Common myeloid progenitor, CD34-positive (primary cell): ENCODE data around the gene TRAPPC2B.

Experiments
- CTCF ChIA-PET: fragments of 350-600 bp; sonication (Branson Sonifier 250); formaldehyde crosslinking; loops from one replicate; lab custom pipeline; 2021; ENCODE audit warnings: antibody characterized with exemption; lab: Charles Lee
- POLR2A ChIA-PET: fragments of 350-600 bp; sonication (Branson Sonifier 250); formaldehyde crosslinking; loops from one replicate; lab custom pipeline; 2021; ENCODE audit warnings: antibody characterized with exemption; lab: Charles Lee
- DNase-seq, 3 donors: peaks; one replicate each; pipeline versions ENCODE4 v3.0.0 to v3.0.0-alpha.2; 2013
- H3K27ac ChIP-seq, 2 experiments: 1 replicate in 1 of 2; 2 replicates in 1 of 2; pipeline ENCODE4 v1.7.0; 2013; ENCODE audit warnings: inconsistent platforms in 2 of 2, low read length in 2 of 2, mild to moderate bottlenecking in 2 of 2, low read depth in 1 of 2, moderate library complexity in 1 of 2; ENCODE audit not compliant: severe bottlenecking in 2 of 2, insufficient read depth in 1 of 2, poor library complexity in 1 of 2
- H3K27me3 ChIP-seq, 5 experiments: replicated peaks in 2 of 5; 1 replicate in 3 of 5; 2 replicates in 2 of 5; pipeline versions ENCODE4 v1.6.1 to v1.7.0; 2013; ENCODE audit warnings: low read length in 4 of 5, mild to moderate bottlenecking in 2 of 5, moderate library complexity in 2 of 5, inconsistent platforms in 1 of 5; ENCODE audit not compliant: insufficient read depth in 5 of 5, control insufficient read depth in 4 of 5
- H3K36me3 ChIP-seq, 4 experiments: 1 replicate in 2 of 4; 2 replicates in 2 of 4; pipeline versions ENCODE4 v1.6.1 to v1.7.0; 2013; ENCODE audit warnings: low read length in 3 of 4, control low read depth in 1 of 4, mild to moderate bottlenecking in 1 of 4; ENCODE audit not compliant: control insufficient read depth in 4 of 4, insufficient read depth in 4 of 4
- H3K4me1 ChIP-seq, 4 experiments: 1 replicate in 3 of 4; 2 replicates in 1 of 4; pipeline versions ENCODE4 v1.6.1 to v1.7.1; 2013; ENCODE audit warnings: low read length in 3 of 4, mild to moderate bottlenecking in 3 of 4, control low read depth in 1 of 4, inconsistent platforms in 1 of 4, moderate library complexity in 1 of 4; ENCODE audit not compliant: control insufficient read depth in 4 of 4, insufficient read depth in 4 of 4; ENCODE audit errors: control extremely low read depth in 1 of 4
- H3K4me3 ChIP-seq, 7 experiments: 1 replicate in 4 of 7; 2 replicates in 3 of 7; pipeline versions ENCODE4 v1.5.1 to v1.7.0; 2013; ENCODE audit warnings: mild to moderate bottlenecking in 7 of 7, low read length in 6 of 7, moderate library complexity in 6 of 7, inconsistent platforms in 2 of 7, low read depth in 2 of 7, control low read depth in 1 of 7; ENCODE audit not compliant: insufficient read depth in 4 of 7, control insufficient read depth in 1 of 7; ENCODE audit errors: extremely low read depth in 1 of 7
- H3K9me3 ChIP-seq, 5 experiments: 1 replicate in 4 of 5; 2 replicates in 1 of 5; pipeline versions ENCODE4 v1.6.1 to v1.7.1; 2013; ENCODE audit warnings: low read length in 4 of 5, mild to moderate bottlenecking in 2 of 5, inconsistent platforms in 1 of 5, low read depth in 1 of 5, moderate library complexity in 1 of 5; ENCODE audit not compliant: control insufficient read depth in 4 of 5, insufficient read depth in 2 of 5; ENCODE audit errors: control extremely low read depth in 1 of 5
- WGBS: methylation state at CpG from one replicate; pipeline ENCODE4 v1.1.5; 2013; ENCODE audit not compliant: insufficient coverage; 5-methylcytosine and 5-hydroxymethylcytosine counted together

Gene TRAPPC2B

GRCh38 chr19:57382806-57383488 is 19.6 kb downstream of the TRAPPC2B start:
- Histone ChIP-seq H3K4me3 (no peak overlapping the region), H3K36me3 (peaks cover 3 to 8% (median 4%) of the 10 kb centered on the region in 4 experiments), H3K27me3 (no peaks in the 10 kb centered on the region), H3K4me1 (no peaks in the 10 kb centered on the region), H3K9me3 (peaks cover 0 to 24% (median 12%) of the 10 kb centered on the region in 5 experiments), H3K27ac (no peak overlapping the region)
- CTCF ChIA-PET, result interaction anchor here (0.7 kb wide), 2 partner anchors 14 to 15 kb away, joined by 3 to 4 read pairs; no protein-coding TSS in a partner anchor
- WGBS, result 92% methylated on average over 2 of the region's 7 CpGs
- POLR2A ChIA-PET, result no interaction called here
- peak in 1 of 3 donors; percentile 26 for DNase-seq

- Histone ChIP-seq H3K27me3 (no peaks in the 10 kb centered on the region), H3K36me3 (peaks cover 2 to 14% (median 9%) of the 10 kb centered on the region in 4 experiments), H3K4me1 (peaks cover 2 to 17% (median 13%) of the 10 kb centered on the region in 4 experiments), H3K4me3 (peak overlapping the region in 6 of 7 experiments; percentile 41 to 94 (median 70)), H3K9me3 (peaks cover 0 to 6% (median 3%) of the 10 kb centered on the region in 5 experiments), H3K27ac (peak overlapping the region; percentile 40 to 79)
- CTCF ChIA-PET, result interaction anchor here (1.0 kb wide), 1 partner anchor 35 kb away, joined by 3 read pairs; no protein-coding TSS in a partner anchor
- no peak for DNase-seq
- 52% methylated on average over 8 of the region's 11 CpGs for WGBS
- POLR2A ChIA-PET, result interaction anchor here (0.6 kb wide), 1 partner anchor 204 kb away, joined by 5 read pairs; no protein-coding TSS in a partner anchor
Observed at GRCh38 chr19:57389194-57389729, 25.9 kb downstream of the TRAPPC2B start.

- ChIA-PET POLR2A (no interaction called here), CTCF (interaction anchor here (1.0 kb wide), 1 partner anchor 35 kb away, joined by 3 read pairs; no protein-coding TSS in a partner anchor)
- Histone ChIP-seq H3K9me3 (peaks cover 0 to 9% (median 4%) of the 10 kb centered on the region in 5 experiments), H3K27me3 (no peaks in the 10 kb centered on the region), H3K4me3 (peak within 1 kb of the TSS; percentile 84 to 94 (median 92)), H3K36me3 (peaks cover 2 to 17% (median 13%) of the 10 kb centered on the region in 4 experiments), H3K4me1 (peaks cover 2 to 17% (median 13%) of the 10 kb centered on the region in 4 experiments), H3K27ac (peak within 1 kb of the TSS; percentile 87 to 95)
- DNase-seq, result peak; percentile 100
- WGBS, result under 1% methylated on average over 46 of the region's 50 CpGs
Observed at GRCh38 chr19:57389730-57390598, 26.6 kb downstream of the TRAPPC2B start, which contains the start of gene ZNF548. TSS of gene ZNF548 (plus strand) at chr19:57389854. CDS start at chr19:57390100, 246 bp downstream.

DNA sequence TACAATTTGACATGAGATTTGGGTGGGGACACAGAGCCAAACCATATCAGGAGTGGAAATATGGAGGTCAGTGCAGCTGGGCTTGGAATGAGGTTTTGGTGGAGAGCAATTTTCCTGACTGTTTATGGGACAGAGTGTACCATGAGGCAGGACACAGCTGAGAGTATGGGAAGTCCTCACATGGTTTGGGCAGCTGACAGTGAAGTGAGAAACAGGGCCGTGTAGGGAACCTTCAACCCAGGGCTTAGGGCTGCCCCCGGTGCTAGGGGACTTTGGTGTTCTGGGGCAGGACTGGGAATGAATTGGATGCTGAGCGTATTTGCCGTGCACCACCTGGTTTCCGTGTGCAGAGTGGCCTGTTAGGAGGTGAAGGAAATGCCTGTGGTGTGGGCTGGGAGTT is 32.4 kb downstream of the TRAPPC2B start:
- no peak for DNase-seq
- ChIA-PET POLR2A (no interaction called here), CTCF (no interaction called here)
- Histone ChIP-seq H3K36me3 (peaks cover 17 to 66% (median 54%) of the 10 kb centered on the region in 4 experiments), H3K4me1 (peaks cover 0 to 6% (median 4%) of the 10 kb centered on the region in 4 experiments), H3K9me3 (peaks cover 6 to 39% (median 26%) of the 10 kb centered on the region in 5 experiments), H3K27me3 (no peaks in the 10 kb centered on the region), H3K27ac (no peak overlapping the region), H3K4me3 (peak overlapping the region in 1 of 7 experiments; percentile 21)
- 94% methylated on average over 2 of the region's 5 CpGs for WGBS

DNA sequence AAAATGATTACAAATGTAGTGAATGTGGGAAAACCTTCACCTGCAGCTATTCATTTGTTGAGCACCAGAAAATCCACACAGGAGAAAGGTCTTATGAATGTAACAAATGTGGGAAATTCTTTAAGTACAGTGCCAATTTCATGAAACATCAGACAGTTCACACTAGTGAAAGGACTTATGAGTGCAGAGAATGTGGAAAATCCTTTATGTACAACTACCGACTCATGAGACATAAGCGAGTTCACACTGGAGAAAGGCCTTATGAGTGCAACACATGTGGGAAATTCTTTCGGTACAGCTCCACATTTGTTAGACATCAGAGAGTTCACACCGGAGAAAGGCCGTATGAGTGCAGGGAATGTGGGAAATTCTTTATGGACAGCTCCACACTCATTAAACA is 35.5 kb downstream of the TRAPPC2B start:
- no peaks in the 10 kb centered on the region for H3K27me3 ChIP-seq
- peaks cover 6 to 52% (median 32%) of the 10 kb centered on the region in 5 experiments for H3K9me3 ChIP-seq
- no peak overlapping the region for H3K27ac ChIP-seq
- H3K36me3 ChIP-seq, result peaks cover 15 to 74% (median 49%) of the 10 kb centered on the region in 4 experiments
- CTCF ChIA-PET, result no interaction called here
- POLR2A ChIA-PET, result interaction anchor here (0.5 kb wide), 1 partner anchor 15 kb away, joined by 4 read pairs; no protein-coding TSS in a partner anchor
- peak in 1 of 3 donors; percentile 12 for DNase-seq
- 100% methylated on average over 2 of the region's 5 CpGs for WGBS
- H3K4me1 ChIP-seq, result no peaks in the 10 kb centered on the region
- H3K4me3 ChIP-seq, result no peak overlapping the region

- H3K36me3 ChIP-seq, result peaks cover 4 to 27% (median 10%) of the 10 kb centered on the region in 4 experiments
- no peaks in the 10 kb centered on the region for H3K4me1 ChIP-seq
- WGBS, result 96% methylated on average over 9 of the region's 9 CpGs
- ChIA-PET POLR2A (no interaction called here), CTCF (interaction anchor here (1.1 to 1.5 kb wide), 2 partner anchors 301 to 750 kb away, joined by 3 read pairs; no protein-coding TSS in a partner anchor)
- H3K9me3 ChIP-seq, result peaks cover 6 to 22% (median 11%) of the 10 kb centered on the region in 5 experiments
- H3K27ac ChIP-seq, result no peak overlapping the region
- no peaks in the 10 kb centered on the region for H3K27me3 ChIP-seq
- H3K4me3 ChIP-seq, result no peak overlapping the region
- DNase-seq, result no peak
Observed at GRCh38 chr19:57403737-57404563, 40.6 kb downstream of the TRAPPC2B start.
